ENCODE measurements around the gene PIGV. TPM values are rescaled to one million over a fixed set of nuclear protein-coding genes. Genes with fewer than 3 reads are reported as not detected.

Gene PIGV
- total RNA-seq, 1 donor from 2014 or later: 14.2 TPM

DNA sequence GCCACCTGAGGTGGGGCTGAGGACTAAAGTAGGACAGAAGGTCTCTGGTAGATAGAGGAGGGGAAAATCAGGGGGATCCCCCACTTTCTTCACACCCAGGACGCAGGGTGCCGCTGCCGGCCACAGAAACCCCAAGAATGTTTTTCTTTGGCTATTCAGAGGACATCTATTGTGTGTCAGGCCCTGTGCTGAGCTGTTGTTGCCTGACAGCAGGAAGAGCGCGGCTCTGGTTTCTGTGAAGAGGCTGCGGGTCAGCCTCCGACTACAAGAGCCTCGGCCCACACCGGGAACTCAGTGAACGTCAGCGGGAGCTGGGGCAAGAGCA is 407 bp upstream of the PIGV start:
- Mint-ChIP-seq H3K9me3 (ENCODE audit: unreplicated experiment) (no peaks in the 10 kb centered on the region), H3K27ac (ENCODE audit: unreplicated experiment) (peak overlapping the region; percentile 100), H3K4me1 (ENCODE audit: unreplicated experiment) (peaks cover 72% of the 10 kb centered on the region), H3K36me3 (ENCODE audit: unreplicated experiment) (peaks cover 13% of the 10 kb centered on the region), H3K4me3 (ENCODE audit: unreplicated experiment) (peak overlapping the region; percentile 95), H3K27me3 (ENCODE audit: unreplicated experiment) (no peaks in the 10 kb centered on the region)
- TF ChIP-seq, protein P1, sequence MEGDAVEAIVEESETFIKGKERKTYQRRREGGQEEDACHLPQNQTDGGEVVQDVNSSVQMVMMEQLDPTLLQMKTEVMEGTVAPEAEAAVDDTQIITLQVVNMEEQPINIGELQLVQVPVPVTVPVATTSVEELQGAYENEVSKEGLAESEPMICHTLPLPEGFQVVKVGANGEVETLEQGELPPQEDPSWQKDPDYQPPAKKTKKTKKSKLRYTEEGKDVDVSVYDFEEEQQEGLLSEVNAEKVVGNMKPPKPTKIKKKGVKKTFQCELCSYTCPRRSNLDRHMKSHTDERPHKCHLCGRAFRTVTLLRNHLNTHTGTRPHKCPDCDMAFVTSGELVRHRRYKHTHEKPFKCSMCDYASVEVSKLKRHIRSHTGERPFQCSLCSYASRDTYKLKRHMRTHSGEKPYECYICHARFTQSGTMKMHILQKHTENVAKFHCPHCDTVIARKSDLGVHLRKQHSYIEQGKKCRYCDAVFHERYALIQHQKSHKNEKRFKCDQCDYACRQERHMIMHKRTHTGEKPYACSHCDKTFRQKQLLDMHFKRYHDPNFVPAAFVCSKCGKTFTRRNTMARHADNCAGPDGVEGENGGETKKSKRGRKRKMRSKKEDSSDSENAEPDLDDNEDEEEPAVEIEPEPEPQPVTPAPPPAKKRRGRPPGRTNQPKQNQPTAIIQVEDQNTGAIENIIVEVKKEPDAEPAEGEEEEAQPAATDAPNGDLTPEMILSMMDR (IDR thresholded peaks at IDR 0.05): no peak
- DNase-seq (ENCODE audit: extremely low spot score, unreplicated experiment): no peak

GRCh38 chr1:26788515-26788785 is 700 bp downstream of the PIGV start:
- TF ChIP-seq, protein P1 (IDR thresholded peaks at IDR 0.05): no peak
- Mint-ChIP-seq H3K4me1 (ENCODE audit: unreplicated experiment) (peaks cover 62% of the 10 kb centered on the region), H3K27me3 (ENCODE audit: unreplicated experiment) (no peaks in the 10 kb centered on the region), H3K27ac (ENCODE audit: unreplicated experiment) (peak overlapping the region; percentile 100), H3K36me3 (ENCODE audit: unreplicated experiment) (peaks cover 5% of the 10 kb centered on the region), H3K9me3 (ENCODE audit: unreplicated experiment) (no peaks in the 10 kb centered on the region), H3K4me3 (ENCODE audit: unreplicated experiment) (peak overlapping the region; percentile 95)
- no peak for DNase-seq (ENCODE audit: extremely low spot score, unreplicated experiment)

DNA sequence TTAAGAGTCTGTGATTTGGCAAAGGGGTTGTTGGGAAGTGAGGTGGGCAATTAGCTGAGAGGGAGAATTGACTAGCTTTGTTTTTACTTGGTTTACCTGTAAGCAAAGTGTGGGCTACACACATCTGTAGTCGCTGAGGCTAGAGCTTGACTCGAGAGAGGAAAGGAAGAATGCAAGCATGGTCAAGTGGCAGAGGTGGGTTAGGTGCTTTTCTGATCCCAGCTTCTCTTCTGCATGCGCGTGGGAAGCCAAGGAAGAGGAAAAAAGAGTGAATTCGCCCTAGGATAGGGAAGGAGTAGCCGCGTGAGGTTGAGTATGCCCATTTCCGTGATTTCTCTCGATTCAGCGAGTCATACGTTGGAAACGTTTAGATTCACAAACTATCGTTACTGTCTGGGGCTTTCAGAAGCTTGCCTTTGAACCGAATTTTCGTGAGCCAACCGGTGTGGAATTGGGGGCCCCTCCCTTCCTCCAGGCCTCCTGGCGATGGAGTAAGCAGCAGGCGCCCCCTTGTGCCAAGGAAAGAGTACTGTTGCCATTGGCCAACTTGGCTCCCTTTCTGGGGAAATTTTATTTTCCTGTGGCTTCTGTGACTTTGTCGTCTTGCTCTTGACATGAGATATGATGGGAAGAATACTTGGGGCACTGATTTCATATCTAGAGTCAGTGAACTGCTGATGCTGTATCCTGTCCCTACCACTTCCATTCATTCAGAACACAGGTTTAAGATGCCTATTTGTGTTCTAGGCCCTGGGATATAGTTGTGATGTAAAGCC is 1.3 kb downstream of the PIGV start:
- Mint-ChIP-seq H3K9me3 (ENCODE audit: unreplicated experiment) (no peaks in the 10 kb centered on the region), H3K4me1 (ENCODE audit: unreplicated experiment) (peaks cover 56% of the 10 kb centered on the region)

GRCh38 chr1:26789612-26789865 is 1.8 kb downstream of the PIGV start:
- peaks cover 7% of the 10 kb centered on the region for H3K36me3 Mint-ChIP-seq (ENCODE audit: unreplicated experiment)
- peak overlapping the region; percentile 100 for H3K27ac Mint-ChIP-seq (ENCODE audit: unreplicated experiment)
- no peak for DNase-seq (ENCODE audit: extremely low spot score, unreplicated experiment)
- no peaks in the 10 kb centered on the region for H3K27me3 Mint-ChIP-seq (ENCODE audit: unreplicated experiment)
- H3K9me3 Mint-ChIP-seq (ENCODE audit: unreplicated experiment): no peaks in the 10 kb centered on the region
- H3K4me1 Mint-ChIP-seq (ENCODE audit: unreplicated experiment): peaks cover 51% of the 10 kb centered on the region
- H3K4me3 Mint-ChIP-seq (ENCODE audit: unreplicated experiment): no peak overlapping the region
- TF ChIP-seq, protein P1 (IDR thresholded peaks at IDR 0.05): no peak

More for the DNA sequence above, 1.3 kb downstream of the PIGV start:
- TF ChIP-seq, protein P1 (IDR thresholded peaks at IDR 0.05): peak; percentile 99
- peak overlapping the region; percentile 100 for H3K27ac Mint-ChIP-seq (ENCODE audit: unreplicated experiment)
- H3K4me3 Mint-ChIP-seq (ENCODE audit: unreplicated experiment): peak overlapping the region; percentile 95
- DNase-seq (ENCODE audit: extremely low spot score, unreplicated experiment): peak; percentile 91
- H3K27me3 Mint-ChIP-seq (ENCODE audit: unreplicated experiment): no peaks in the 10 kb centered on the region
- peaks cover 7% of the 10 kb centered on the region for H3K36me3 Mint-ChIP-seq (ENCODE audit: unreplicated experiment)

- no peak overlapping the region for H3K4me3 Mint-ChIP-seq (ENCODE audit: unreplicated experiment)
- H3K4me1 Mint-ChIP-seq (ENCODE audit: unreplicated experiment): peaks cover 47% of the 10 kb centered on the region
- TF ChIP-seq, protein P1 (IDR thresholded peaks at IDR 0.05): no peak
- peak overlapping the region; percentile 37 for H3K27ac Mint-ChIP-seq (ENCODE audit: unreplicated experiment)
- DNase-seq (ENCODE audit: extremely low spot score, unreplicated experiment): no peak
- H3K9me3 Mint-ChIP-seq (ENCODE audit: unreplicated experiment): no peaks in the 10 kb centered on the region
- H3K27me3 Mint-ChIP-seq (ENCODE audit: unreplicated experiment): no peaks in the 10 kb centered on the region
- H3K36me3 Mint-ChIP-seq (ENCODE audit: unreplicated experiment): peaks cover 7% of the 10 kb centered on the region
These were observed 2.2 kb downstream of the PIGV start for GRCh38 chr1:26789931-26790330.
